Upper lobe of left lung (tissue), 4 donors: Measurements from ENCODE around the gene XKR7.

Experiments used
- CTCF ChIP-seq, 6 experiments: fragments of 450-650 bp in 4 of 6; fragments of 200-600 bp in 2 of 6; sonication (generic) in 2 of 6; IDR thresholded peaks; one replicate each; pipeline ENCODE4 v1.5.1; 2016 to 2019; ENCODE audit warnings: antibody characterized with exemption in 6 of 6
- EP300 ChIP-seq, 4 donors: sonication (generic); formaldehyde crosslinking; IDR thresholded peaks; one replicate each; pipeline ENCODE4 v1.5.1; 2017; ENCODE audit warnings: antibody characterized with exemption in 4 of 4, control low read depth in 2 of 4
- POLR2A ChIP-seq, 4 donors: fragments of 450-650 bp; IDR thresholded peaks; one replicate each; pipeline ENCODE4 v1.5.1; 2016 to 2017; ENCODE audit warnings: antibody characterized with exemption in 4 of 4, mild to moderate bottlenecking in 2 of 4
- POLR2AphosphoS5 ChIP-seq, 2 donors: sonication (generic); formaldehyde crosslinking; IDR thresholded peaks; one replicate each; pipeline ENCODE4 v1.5.1; 2017; ENCODE audit warnings: antibody characterized with exemption in 2 of 2

- no peak for TF ChIP-seq CTCF (IDR thresholded peaks at IDR 0.05)
- no peak for TF ChIP-seq POLR2A (IDR thresholded peaks at IDR 0.05)
- TF ChIP-seq EP300 (IDR thresholded peaks at IDR 0.05): no peak
- no peak for TF ChIP-seq POLR2AphosphoS5 (IDR thresholded peaks at IDR 0.05)
Observed at GRCh38 chr20:32009564-32009963, 41.6 kb downstream of the XKR7 start.
